HepG2 (cell line): Measurements from ENCODE around the gene STC2. TPM values are rescaled to one million over a fixed set of nuclear protein-coding genes. Genes with fewer than 3 reads are reported as not detected.

Experiments used
- AGO2 ChIP-seq: fragments of 200-400 bp; formaldehyde crosslinking; optimal IDR thresholded peaks from 2 replicates; pipeline ENCODE3; 2017; ENCODE audit warnings: mild to moderate bottlenecking, low read depth, low read length, moderate library complexity
- CTCF ChIP-seq: sonication (generic); formaldehyde crosslinking; IDR thresholded peaks from 2 replicates; pipeline ENCODE4 v1.5.0; 2020; ENCODE audit warnings: mild to moderate bottlenecking, missing genetic modification reagents, moderate library complexity
- GFI1 ChIP-seq: sonication (generic); formaldehyde crosslinking; IDR thresholded peaks from 2 replicates; pipeline ENCODE4 v1.5.0; 2020; ENCODE audit warnings: missing genetic modification reagents, mild to moderate bottlenecking, borderline replicate concordance
- GZF1 ChIP-seq: sonication (generic); formaldehyde crosslinking; IDR thresholded peaks from 2 replicates; pipeline ENCODE4 v1.5.1; 2020; ENCODE audit warnings: mild to moderate bottlenecking, missing genetic modification reagents
- KLF12 ChIP-seq: sonication (generic); formaldehyde crosslinking; IDR thresholded peaks from 2 replicates; pipeline ENCODE4 v1.4.0; 2020; ENCODE audit warnings: missing genetic modification reagents, borderline replicate concordance
- KLF16 ChIP-seq, 2 experiments: sonication (generic) in 1 of 2; formaldehyde crosslinking in 1 of 2; IDR thresholded peaks; 2 replicates each; pipeline versions ENCODE4 v1.6.1 to v1.8.0; 2016 to 2023; ENCODE audit warnings: missing genetic modification reagents in 2 of 2, missing compliant biosample characterization in 1 of 2
- MXD4 ChIP-seq: IDR thresholded peaks from 2 replicates; pipeline ENCODE4 v1.6.1; 2016; ENCODE audit warnings: mild to moderate bottlenecking, missing biosample characterization, missing genetic modification reagents
- SNAI1 ChIP-seq: sonication (generic); formaldehyde crosslinking; IDR thresholded peaks from 2 replicates; pipeline ENCODE4 v1.5.0; 2020; ENCODE audit warnings: mild to moderate bottlenecking, missing genetic modification reagents, borderline replicate concordance
- SPEN ChIP-seq: sonication (generic); formaldehyde crosslinking; IDR thresholded peaks from 2 replicates; pipeline ENCODE4 v1.5.1; 2020; ENCODE audit warnings: low read depth, mild to moderate bottlenecking, missing genetic modification reagents
- WIZ ChIP-seq: sonication (generic); formaldehyde crosslinking; IDR thresholded peaks from 2 replicates; pipeline ENCODE4 v1.5.1; 2020; ENCODE audit warnings: mild to moderate bottlenecking, missing genetic modification reagents
- ZC3H4 ChIP-seq: sonication (generic); formaldehyde crosslinking; IDR thresholded peaks from 2 replicates; pipeline ENCODE4 v1.4.0; 2020; ENCODE audit warnings: missing genetic modification reagents, borderline replicate concordance
- ZNF251 ChIP-seq: sonication (generic); formaldehyde crosslinking; IDR thresholded peaks from 2 replicates; pipeline ENCODE4 v1.9.0; 2021; ENCODE audit warnings: mild to moderate bottlenecking, missing genetic modification reagents
- ZNF274 ChIP-seq: sonication (generic); formaldehyde crosslinking; IDR thresholded peaks from 2 replicates; pipeline ENCODE4 v1.5.1; 2020; ENCODE audit warnings: mild to moderate bottlenecking, missing genetic modification reagents
- ZNF333 ChIP-seq: sonication (generic); formaldehyde crosslinking; IDR thresholded peaks from 2 replicates; pipeline ENCODE4 v1.4.0; 2020; ENCODE audit warnings: mild to moderate bottlenecking, missing genetic modification reagents, borderline replicate concordance
- ZNF414 ChIP-seq: sonication (generic); formaldehyde crosslinking; IDR thresholded peaks from 2 replicates; pipeline ENCODE4 v1.5.0; 2020; ENCODE audit warnings: missing genetic modification reagents
- ZNF678 ChIP-seq: sonication (generic); formaldehyde crosslinking; IDR thresholded peaks from 2 replicates; pipeline ENCODE4 v1.4.0; 2020; ENCODE audit warnings: mild to moderate bottlenecking, missing genetic modification reagents
- ZNF746 ChIP-seq: sonication (generic); formaldehyde crosslinking; IDR thresholded peaks from 2 replicates; pipeline ENCODE4 v1.8.0; 2022; ENCODE audit warnings: mild to moderate bottlenecking, missing genetic modification reagents
- ZZZ3 ChIP-seq: sonication (generic); formaldehyde crosslinking; IDR thresholded peaks from 2 replicates; pipeline ENCODE4 v1.4.0; 2020; ENCODE audit warnings: missing genetic modification reagents, mild to moderate bottlenecking, borderline replicate concordance
- polyA plus RNA-seq, 8 experiments: library from polyadenylated mRNA; depleted of rRNA in 3 of 8; stranded (reverse) in 7 of 8; unstranded in 1 of 8; fragments of >200 nt; fragmentation: Illumina TruSeq in 4 of 8; extraction: Trizol in 4 of 8; gene quantifications; 2 replicates each; pipeline versions ENCODE4 v1.2.1 to v1.2.3, GENCODE V29; 2011 to 2016; ENCODE audit warnings: low read depth in 4 of 8, missing spikeins in 1 of 8, mixed read lengths in 1 of 8; ENCODE audit not compliant: insufficient read depth in 1 of 8
- total RNA-seq, 5 experiments: library from RNA; depleted of rRNA; stranded (reverse); fragments of >200 nt; fragmentation: Illumina TruSeq; extraction: Trizol; gene quantifications; 2 replicates each; pipeline ENCODE4 v1.2.3, GENCODE V29; 2016; ENCODE audit warnings: low read depth in 1 of 5
- TF ChIP-seq, protein P1 (sequence below): IDR thresholded peaks from 2 replicates; pipeline ENCODE4 v1.6.1; 2016; ENCODE audit warnings: missing compliant biosample characterization, missing genetic modification reagents, borderline replicate concordance
- TF ChIP-seq, protein P2 (sequence below): sonication (generic); formaldehyde crosslinking; IDR thresholded peaks from 2 replicates; pipeline ENCODE4 v1.4.0; 2020; ENCODE audit warnings: missing genetic modification reagents

STC2 gene
- total and polyA plus RNA-seq, 2 of the 13 experiments (the other 11 are each of a cell fraction or from before 2014, with no cell fraction given) = 27.1 to 69.2 TPM

GRCh38 chr5:173296737-173297676 is 31.2 kb downstream of the STC2 start (continued):
- TF ChIP-seq AGO2 (no peak), GFI1 (peak; percentile 71; the same call in 1 of the 2 replicates), KLF12 (CRISPR knock-in tag) (no peak), MXD4 (no peak), ZNF678 (CRISPR knock-in tag) (no peak), GZF1 (CRISPR knock-in tag) (no peak), ZNF251 (no peak), ZZZ3 (CRISPR knock-in tag) (no peak), WIZ (CRISPR knock-in tag) (no peak), ZNF414 (CRISPR knock-in tag) (no peak), ZNF274 (CRISPR knock-in tag) (no peak), SPEN (peak; percentile 35; the same call in 1 of the 2 replicates), SNAI1 (CRISPR knock-in tag) (no peak), CTCF (CRISPR knock-in tag) (peak; percentile 13; the same call in 1 of the 2 replicates), ZC3H4 (CRISPR knock-in tag) (no peak), KLF16 (CRISPR knock-in tag; IDR thresholded peaks at IDR 0.05) (no peak), ZNF746 (CRISPR knock-in tag) (no peak), ZNF333 (CRISPR knock-in tag) (no peak)
- TF ChIP-seq, protein P1, sequence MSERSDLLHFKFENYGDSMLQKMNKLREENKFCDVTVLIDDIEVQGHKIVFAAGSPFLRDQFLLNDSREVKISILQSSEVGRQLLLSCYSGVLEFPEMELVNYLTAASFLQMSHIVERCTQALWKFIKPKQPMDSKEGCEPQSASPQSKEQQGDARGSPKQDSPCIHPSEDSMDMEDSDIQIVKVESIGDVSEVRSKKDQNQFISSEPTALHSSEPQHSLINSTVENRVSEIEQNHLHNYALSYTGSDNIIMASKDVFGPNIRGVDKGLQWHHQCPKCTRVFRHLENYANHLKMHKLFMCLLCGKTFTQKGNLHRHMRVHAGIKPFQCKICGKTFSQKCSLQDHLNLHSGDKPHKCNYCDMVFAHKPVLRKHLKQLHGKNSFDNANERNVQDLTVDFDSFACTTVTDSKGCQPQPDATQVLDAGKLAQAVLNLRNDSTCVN = no peak; the same call in 1 of the 2 replicates
- TF ChIP-seq, protein P2, sequence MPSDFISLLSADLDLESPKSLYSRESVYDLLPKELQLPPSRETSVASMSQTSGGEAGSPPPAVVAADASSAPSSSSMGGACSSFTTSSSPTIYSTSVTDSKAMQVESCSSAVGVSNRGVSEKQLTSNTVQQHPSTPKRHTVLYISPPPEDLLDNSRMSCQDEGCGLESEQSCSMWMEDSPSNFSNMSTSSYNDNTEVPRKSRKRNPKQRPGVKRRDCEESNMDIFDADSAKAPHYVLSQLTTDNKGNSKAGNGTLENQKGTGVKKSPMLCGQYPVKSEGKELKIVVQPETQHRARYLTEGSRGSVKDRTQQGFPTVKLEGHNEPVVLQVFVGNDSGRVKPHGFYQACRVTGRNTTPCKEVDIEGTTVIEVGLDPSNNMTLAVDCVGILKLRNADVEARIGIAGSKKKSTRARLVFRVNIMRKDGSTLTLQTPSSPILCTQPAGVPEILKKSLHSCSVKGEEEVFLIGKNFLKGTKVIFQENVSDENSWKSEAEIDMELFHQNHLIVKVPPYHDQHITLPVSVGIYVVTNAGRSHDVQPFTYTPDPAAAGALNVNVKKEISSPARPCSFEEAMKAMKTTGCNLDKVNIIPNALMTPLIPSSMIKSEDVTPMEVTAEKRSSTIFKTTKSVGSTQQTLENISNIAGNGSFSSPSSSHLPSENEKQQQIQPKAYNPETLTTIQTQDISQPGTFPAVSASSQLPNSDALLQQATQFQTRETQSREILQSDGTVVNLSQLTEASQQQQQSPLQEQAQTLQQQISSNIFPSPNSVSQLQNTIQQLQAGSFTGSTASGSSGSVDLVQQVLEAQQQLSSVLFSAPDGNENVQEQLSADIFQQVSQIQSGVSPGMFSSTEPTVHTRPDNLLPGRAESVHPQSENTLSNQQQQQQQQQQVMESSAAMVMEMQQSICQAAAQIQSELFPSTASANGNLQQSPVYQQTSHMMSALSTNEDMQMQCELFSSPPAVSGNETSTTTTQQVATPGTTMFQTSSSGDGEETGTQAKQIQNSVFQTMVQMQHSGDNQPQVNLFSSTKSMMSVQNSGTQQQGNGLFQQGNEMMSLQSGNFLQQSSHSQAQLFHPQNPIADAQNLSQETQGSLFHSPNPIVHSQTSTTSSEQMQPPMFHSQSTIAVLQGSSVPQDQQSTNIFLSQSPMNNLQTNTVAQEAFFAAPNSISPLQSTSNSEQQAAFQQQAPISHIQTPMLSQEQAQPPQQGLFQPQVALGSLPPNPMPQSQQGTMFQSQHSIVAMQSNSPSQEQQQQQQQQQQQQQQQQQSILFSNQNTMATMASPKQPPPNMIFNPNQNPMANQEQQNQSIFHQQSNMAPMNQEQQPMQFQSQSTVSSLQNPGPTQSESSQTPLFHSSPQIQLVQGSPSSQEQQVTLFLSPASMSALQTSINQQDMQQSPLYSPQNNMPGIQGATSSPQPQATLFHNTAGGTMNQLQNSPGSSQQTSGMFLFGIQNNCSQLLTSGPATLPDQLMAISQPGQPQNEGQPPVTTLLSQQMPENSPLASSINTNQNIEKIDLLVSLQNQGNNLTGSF (CRISPR knock-in tag) = no peak
